ENCODE measurements around the gene GPC6.

DNA sequence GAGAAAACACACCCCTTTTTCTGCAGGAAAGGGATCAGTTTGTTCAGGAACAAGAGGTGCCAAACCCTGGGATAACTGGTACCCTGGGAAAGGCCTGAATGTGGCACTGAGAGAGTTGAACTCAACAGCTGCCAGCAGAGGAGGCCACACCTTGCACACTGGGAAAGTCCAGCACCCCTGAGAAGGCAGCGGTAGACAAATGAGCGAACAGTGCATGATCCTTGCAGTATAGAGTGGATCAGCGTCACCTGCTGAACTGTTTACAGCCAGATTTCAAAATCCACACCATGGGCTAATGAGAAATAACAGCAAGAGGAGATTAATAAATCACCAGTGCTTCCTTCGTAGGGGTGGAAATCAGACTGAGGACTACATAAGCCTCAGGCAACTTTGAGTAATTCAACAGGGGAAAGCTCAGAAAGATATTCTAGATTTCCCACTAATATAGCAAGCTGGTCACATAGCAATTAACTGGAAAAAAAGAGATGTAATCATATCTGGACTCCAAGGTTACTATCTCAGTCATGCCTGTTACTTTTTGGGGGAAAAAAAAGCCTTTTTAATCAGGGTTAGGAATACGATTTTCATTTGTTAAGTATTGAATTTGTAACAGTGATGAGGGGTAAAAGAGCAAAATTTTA, 1200.8 kb downstream of the GPC6 start:
- no peak for TF ChIP-seq GLIS2 (tag by site-specific recombination; IDR thresholded peaks at IDR 0.05)
- TF ChIP-seq ZNF19 (tag by site-specific recombination; IDR thresholded peaks at IDR 0.05; ENCODE audit: low read depth), result no peak
- no peak for TF ChIP-seq ZNF529 (tag by site-specific recombination; IDR thresholded peaks at IDR 0.05; ENCODE audit: insufficient replicate concordance)
- TF ChIP-seq, protein P1, sequence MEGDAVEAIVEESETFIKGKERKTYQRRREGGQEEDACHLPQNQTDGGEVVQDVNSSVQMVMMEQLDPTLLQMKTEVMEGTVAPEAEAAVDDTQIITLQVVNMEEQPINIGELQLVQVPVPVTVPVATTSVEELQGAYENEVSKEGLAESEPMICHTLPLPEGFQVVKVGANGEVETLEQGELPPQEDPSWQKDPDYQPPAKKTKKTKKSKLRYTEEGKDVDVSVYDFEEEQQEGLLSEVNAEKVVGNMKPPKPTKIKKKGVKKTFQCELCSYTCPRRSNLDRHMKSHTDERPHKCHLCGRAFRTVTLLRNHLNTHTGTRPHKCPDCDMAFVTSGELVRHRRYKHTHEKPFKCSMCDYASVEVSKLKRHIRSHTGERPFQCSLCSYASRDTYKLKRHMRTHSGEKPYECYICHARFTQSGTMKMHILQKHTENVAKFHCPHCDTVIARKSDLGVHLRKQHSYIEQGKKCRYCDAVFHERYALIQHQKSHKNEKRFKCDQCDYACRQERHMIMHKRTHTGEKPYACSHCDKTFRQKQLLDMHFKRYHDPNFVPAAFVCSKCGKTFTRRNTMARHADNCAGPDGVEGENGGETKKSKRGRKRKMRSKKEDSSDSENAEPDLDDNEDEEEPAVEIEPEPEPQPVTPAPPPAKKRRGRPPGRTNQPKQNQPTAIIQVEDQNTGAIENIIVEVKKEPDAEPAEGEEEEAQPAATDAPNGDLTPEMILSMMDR (tag by site-specific recombination; IDR thresholded peaks at IDR 0.05), result no peak
- no peak for TF ChIP-seq ZSCAN30 (tag by site-specific recombination; IDR thresholded peaks at IDR 0.05)
- TF ChIP-seq ZNF416 (tag by site-specific recombination; IDR thresholded peaks at IDR 0.05), result no peak
- TF ChIP-seq ZNF155 (tag by site-specific recombination; IDR thresholded peaks at IDR 0.05), result no peak
- TF ChIP-seq MZF1 (tag by site-specific recombination; IDR thresholded peaks at IDR 0.05; ENCODE audit: borderline replicate concordance), result no peak
